Activated CD8-positive, alpha-beta memory T cell treated with anti-CD3 and anti-CD28 coated beads, Interleukin-2, amount 50 U/mL, for 24 hours (primary cell): ENCODE data around the gene APOH.
A peak's percentile ranks its signal among the peaks of the same experiment; 100 is the strongest.

Experiments
- DNase-seq: peaks from one replicate; pipeline ENCODE4 v3.0.0-alpha.2; 2020; ENCODE audit errors: extremely low read depth

Gene APOH

GRCh38 chr17:66234611-66235010, 5.4 kb upstream of the APOH start:
- DNase-seq, result no peak

- no peak for DNase-seq
Measured at GRCh38 chr17:66233023-66233753, 4.0 kb upstream of the APOH start.

- DNase-seq, result no peak
Measured at GRCh38 chr17:66230922-66231591, 1.8 kb upstream of the APOH start.

- no peak for DNase-seq
Measured at GRCh38 chr17:66229783-66230538, 746 bp upstream of the APOH start.

GRCh38 chr17:66227212-66228045, 1.8 kb downstream of the APOH start:
- no peak for DNase-seq

GRCh38 chr17:66222798-66223350, 6.3 kb downstream of the APOH start:
- no peak for DNase-seq

- DNase-seq, result no peak
Measured at GRCh38 chr17:66221755-66222530, 7.3 kb downstream of the APOH start.

- DNase-seq, result no peak
Measured at GRCh38 chr17:66221343-66221742, 7.9 kb downstream of the APOH start.

- no peak for DNase-seq
Measured at GRCh38 chr17:66220079-66220835, 9.0 kb downstream of the APOH start.

GRCh38 chr17:66215529-66215911, 13.7 kb downstream of the APOH start:
- no peak for DNase-seq

GRCh38 chr17:66214884-66215528, 14.2 kb downstream of the APOH start:
- no peak for DNase-seq

- DNase-seq, result no peak
Measured at GRCh38 chr17:66211047-66211810, 18.0 kb downstream of the APOH start.

GRCh38 chr17:66210208-66210574, 19.0 kb downstream of the APOH start:
- no peak for DNase-seq

- no peak for DNase-seq
Measured at GRCh38 chr17:66207936-66208335, 21.3 kb downstream of the APOH start.

GRCh38 chr17:66203274-66204015, 25.8 kb downstream of the APOH start:
- DNase-seq, result no peak

- DNase-seq, result peak; percentile 13
Measured at GRCh38 chr17:66200685-66201092, 28.5 kb downstream of the APOH start.

GRCh38 chr17:66198242-66198641, 31.0 kb downstream of the APOH start:
- DNase-seq, result no peak

GRCh38 chr17:66192378-66192687, 36.9 kb downstream of the APOH start:
- DNase-seq, result no peak
